ENCODE measurements around the gene RGS17.

Gene RGS17

DNA sequence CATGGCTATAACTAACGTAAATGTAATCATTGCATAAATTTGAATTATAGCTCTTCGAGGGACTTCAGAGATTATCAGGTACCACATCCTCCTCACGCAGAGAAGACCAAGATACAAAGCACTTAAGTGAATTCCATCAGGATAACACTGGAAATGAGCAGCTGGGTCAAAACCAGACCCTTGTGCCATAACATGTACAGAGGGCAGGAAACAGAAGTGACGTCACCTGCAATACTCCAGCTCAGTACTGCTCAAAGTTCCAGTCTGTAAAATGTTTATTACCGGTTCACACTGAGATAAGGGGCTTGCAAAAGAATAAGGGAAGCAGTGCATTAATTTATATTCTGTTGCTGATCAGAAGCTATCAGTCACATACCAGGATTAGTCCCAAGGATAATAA lies 45.8 kb downstream of the RGS17 start:
- no peak for FAIRE-seq
- no peak for DNase-seq (ENCODE audit: insufficient read length, low spot score)
- TF ChIP-seq, protein P1, sequence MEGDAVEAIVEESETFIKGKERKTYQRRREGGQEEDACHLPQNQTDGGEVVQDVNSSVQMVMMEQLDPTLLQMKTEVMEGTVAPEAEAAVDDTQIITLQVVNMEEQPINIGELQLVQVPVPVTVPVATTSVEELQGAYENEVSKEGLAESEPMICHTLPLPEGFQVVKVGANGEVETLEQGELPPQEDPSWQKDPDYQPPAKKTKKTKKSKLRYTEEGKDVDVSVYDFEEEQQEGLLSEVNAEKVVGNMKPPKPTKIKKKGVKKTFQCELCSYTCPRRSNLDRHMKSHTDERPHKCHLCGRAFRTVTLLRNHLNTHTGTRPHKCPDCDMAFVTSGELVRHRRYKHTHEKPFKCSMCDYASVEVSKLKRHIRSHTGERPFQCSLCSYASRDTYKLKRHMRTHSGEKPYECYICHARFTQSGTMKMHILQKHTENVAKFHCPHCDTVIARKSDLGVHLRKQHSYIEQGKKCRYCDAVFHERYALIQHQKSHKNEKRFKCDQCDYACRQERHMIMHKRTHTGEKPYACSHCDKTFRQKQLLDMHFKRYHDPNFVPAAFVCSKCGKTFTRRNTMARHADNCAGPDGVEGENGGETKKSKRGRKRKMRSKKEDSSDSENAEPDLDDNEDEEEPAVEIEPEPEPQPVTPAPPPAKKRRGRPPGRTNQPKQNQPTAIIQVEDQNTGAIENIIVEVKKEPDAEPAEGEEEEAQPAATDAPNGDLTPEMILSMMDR (IDR thresholded peaks at IDR 0.05; ENCODE audit: insufficient read depth, missing control alignments): no peak

DNA sequence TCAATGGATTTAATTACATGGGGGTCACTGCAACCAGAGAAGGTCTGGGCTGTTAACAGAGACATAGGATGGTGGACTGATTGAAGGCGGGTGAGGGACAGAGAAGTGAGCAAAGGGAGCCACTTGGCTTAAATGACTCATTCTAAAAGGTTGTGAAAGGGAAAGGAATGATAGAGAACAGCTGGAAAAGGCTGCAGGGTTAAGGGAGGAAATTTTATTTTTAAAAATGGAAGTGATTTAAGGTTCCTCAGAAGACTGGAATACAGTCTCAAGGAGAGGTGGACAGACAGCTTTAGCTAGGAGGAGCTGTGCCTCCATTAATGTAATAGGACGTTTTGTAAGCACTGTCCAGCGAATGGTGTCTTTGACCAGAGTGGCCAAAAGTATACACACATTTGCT lies 46.7 kb downstream of the RGS17 start:
- no peak for FAIRE-seq

DNA sequence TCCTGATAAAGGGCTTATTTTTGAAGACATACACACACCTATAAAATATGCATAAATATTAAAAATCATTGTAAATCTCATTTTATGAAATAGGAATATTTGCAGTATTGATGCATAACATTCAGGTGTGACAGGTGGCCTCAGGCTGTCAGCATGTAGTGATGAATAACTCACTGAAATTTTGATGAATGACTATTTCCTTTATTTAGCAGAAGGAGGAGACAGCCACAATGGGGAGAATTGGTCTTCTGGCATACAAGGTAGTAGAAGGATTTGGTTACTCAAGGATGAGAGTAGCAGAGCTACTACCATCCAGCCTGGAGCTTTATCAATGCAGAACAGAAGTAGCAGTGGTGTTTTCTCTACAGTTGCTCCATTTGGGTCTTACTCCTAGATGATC lies 47.2 kb downstream of the RGS17 start:
- TF ChIP-seq, protein P1 (IDR thresholded peaks at IDR 0.05; ENCODE audit: insufficient read depth, missing control alignments): no peak
- DNase-seq (ENCODE audit: insufficient read length, low spot score) (no peak), FAIRE-seq (no peak)

More for the DNA sequence above, 46.7 kb downstream of the RGS17 start:
- TF ChIP-seq, protein P1 (IDR thresholded peaks at IDR 0.05; ENCODE audit: insufficient read depth, missing control alignments): no peak
- DNase-seq (ENCODE audit: insufficient read length, low spot score): no peak

DNA sequence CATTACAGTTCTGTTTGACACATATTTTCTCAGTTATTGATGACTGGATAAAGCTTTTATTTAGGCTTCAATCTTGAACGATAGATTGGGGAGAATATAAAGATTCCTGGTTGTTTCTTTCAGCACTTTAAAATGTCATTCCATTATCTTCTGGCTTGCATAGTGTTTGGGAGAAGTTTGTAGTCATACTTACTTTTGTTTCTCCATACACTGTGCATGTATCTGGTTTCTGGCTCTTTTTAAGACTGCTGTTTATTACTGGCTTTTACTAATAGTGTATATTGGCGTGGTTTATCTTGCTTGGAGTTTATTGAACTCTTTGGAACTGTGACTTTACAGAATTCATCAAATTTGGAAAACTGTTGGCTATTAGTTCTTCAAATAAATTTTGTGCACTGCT lies 49.2 kb downstream of the RGS17 start:
- TF ChIP-seq, protein P1 (IDR thresholded peaks at IDR 0.05; ENCODE audit: insufficient read depth, missing control alignments): no peak
- no peak for DNase-seq (ENCODE audit: insufficient read length, low spot score)
- FAIRE-seq: peak; percentile 6

DNA sequence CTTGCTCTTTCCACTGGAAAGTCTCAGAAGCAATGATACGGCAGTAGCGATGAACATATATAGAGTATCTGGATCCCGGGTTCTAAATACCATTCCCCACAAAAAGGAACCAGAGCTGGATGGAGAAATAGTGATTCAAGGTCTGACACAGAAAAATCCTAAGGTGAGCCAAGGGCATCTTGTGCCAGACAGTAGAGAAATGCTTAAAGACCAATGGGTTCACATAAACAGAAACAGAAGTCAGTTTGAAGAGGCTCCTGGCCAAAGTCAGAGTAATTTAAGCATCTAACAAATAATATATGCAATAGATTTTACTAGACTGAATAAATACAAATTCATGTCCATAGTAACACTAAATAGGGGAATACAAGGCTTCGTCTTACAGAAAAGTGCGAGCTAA lies 54.7 kb downstream of the RGS17 start:
- TF ChIP-seq, protein P1 (IDR thresholded peaks at IDR 0.05; ENCODE audit: insufficient read depth, missing control alignments): no peak
- FAIRE-seq (no peak), DNase-seq (ENCODE audit: insufficient read length, low spot score) (no peak)

DNA sequence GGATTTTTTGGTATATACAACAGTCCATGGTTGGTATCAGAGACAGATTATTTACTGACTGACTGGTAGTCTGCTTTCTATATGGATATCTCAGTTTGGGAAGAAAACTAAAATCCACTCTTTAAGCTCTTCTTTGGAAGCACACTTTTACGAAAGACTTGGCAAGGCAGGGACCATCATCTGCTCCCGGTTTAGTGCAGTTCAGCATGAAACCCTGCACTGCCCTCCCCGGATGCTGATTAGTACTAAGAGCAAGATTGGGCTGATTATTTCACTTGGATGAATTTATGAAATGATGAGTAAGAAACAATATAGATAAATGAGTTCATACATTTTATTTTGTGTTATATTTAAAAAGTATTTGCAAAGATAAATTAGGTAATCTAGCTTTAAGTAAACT lies 56.3 kb downstream of the RGS17 start:
- DNase-seq (ENCODE audit: insufficient read length, low spot score) (no peak), FAIRE-seq (no peak)
- TF ChIP-seq, protein P1 (IDR thresholded peaks at IDR 0.05; ENCODE audit: insufficient read depth, missing control alignments): no peak

DNA sequence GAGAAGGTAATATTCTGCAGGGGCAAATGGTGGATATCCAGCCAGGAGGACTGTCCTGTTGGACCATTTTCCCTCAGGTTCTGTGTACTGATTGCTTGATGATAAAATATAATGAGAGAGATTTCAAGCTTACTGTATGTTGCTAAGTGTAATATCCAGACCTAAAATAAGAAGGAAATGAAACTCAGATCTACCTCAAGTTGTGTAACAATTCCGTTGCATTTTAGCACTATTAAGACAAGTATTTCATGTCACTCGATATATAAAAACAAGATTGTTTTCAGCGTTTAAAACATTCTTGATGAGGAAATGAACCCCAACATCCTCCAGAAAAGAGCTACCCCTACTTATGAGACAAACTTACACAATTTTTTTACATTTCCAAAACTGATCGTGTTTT lies 57.2 kb downstream of the RGS17 start:
- TF ChIP-seq, protein P1 (IDR thresholded peaks at IDR 0.05; ENCODE audit: insufficient read depth, missing control alignments): no peak
- DNase-seq (ENCODE audit: insufficient read length, low spot score) (no peak), FAIRE-seq (no peak)
